Osteocyte (in vitro differentiated cells): ENCODE data around the gene SEBOX. TPM values are rescaled to one million over a fixed set of nuclear protein-coding genes. Genes with fewer than 3 reads are reported as not detected.

ENCODE experiments used
- DNase-seq: peaks from one replicate; pipeline ENCODE4 v3.0.0; 2021; ENCODE audit warnings: mixed read lengths; ENCODE audit not compliant: unreplicated experiment; ENCODE audit errors: extremely low spot score
- H3K27ac Mint-ChIP-seq: one replicate; pipeline ENCODE4 v1.8.0; 2021; ENCODE audit warnings: mild to moderate bottlenecking, mixed read lengths; ENCODE audit not compliant: unreplicated experiment
- H3K27me3 Mint-ChIP-seq: one replicate; pipeline ENCODE4 v1.8.0; 2021; ENCODE audit warnings: mixed read lengths; ENCODE audit not compliant: unreplicated experiment
- H3K36me3 Mint-ChIP-seq: one replicate; pipeline ENCODE4 v1.8.0; 2021; ENCODE audit warnings: mixed read lengths; ENCODE audit not compliant: unreplicated experiment
- H3K4me1 Mint-ChIP-seq: one replicate; pipeline ENCODE4 v1.8.0; 2021; ENCODE audit warnings: mixed read lengths; ENCODE audit not compliant: unreplicated experiment
- H3K4me3 Mint-ChIP-seq: one replicate; pipeline ENCODE4 v1.8.0; 2021; ENCODE audit warnings: mild to moderate bottlenecking, moderate library complexity, mixed read lengths; ENCODE audit not compliant: unreplicated experiment
- H3K9me3 Mint-ChIP-seq: one replicate; pipeline ENCODE4 v1.8.0; 2021; ENCODE audit warnings: mixed read lengths; ENCODE audit not compliant: unreplicated experiment
- total RNA-seq: library from RNA; stranded (reverse); gene quantifications from 2 replicates; pipeline ENCODE4 v1.2.1, GENCODE V29; 2021
- TF ChIP-seq, protein P1 (sequence below): fragments of 200-600 bp; sonication (generic); IDR thresholded peaks from 2 replicates; pipeline ENCODE4 v1.5.0; 2021; ENCODE audit warnings: antibody characterized with exemption, mild to moderate bottlenecking, moderate library complexity

Gene SEBOX
- total RNA-seq, 1 donor from 2014 or later, result not detected

DNA sequence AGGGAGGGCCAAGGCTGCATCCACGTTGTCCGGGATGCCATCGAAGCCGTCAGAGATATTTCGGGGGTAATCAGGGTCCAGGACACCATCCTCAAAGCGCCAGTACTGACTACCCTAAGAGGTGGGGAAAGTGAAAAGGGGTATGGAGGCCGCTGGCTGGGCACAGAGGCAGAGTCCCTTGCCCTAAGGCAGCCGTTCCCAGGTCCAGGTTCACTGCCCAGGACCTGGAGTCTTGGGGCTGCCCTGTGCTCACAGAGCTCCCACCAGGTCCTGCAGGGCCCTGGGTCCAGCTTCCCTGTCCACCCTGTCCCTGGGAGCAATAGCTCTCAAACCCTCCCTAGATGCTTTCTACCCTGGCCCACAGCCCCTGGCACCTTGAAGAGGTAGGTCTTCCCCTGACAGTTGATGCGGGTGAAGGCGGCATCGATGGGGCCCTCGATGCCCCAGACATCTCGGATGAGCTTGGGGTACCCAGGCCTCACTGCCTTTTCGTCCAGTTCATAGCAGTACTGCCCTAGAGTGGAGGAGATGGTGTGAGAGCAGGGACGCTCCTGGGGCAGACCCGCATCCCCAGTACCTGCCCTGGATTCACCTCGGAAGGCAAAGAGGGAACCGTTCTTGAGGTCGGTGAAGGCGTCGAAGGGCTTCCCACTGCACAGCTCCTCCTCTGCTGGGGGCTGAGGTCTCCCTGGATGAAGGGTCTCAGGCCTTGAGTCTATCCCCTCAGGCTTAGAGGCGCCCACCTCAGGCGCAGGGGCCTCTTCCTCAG lies 4.1 kb upstream of the SEBOX start:
- Mint-ChIP-seq H3K4me1 (peaks cover 26% of the 10 kb centered on the region), H3K36me3 (no peaks in the 10 kb centered on the region), H3K27ac (no peak overlapping the region), H3K9me3 (no peaks in the 10 kb centered on the region), H3K4me3 (no peak overlapping the region), H3K27me3 (no peaks in the 10 kb centered on the region)
- no peak for DNase-seq
- TF ChIP-seq, protein P1, sequence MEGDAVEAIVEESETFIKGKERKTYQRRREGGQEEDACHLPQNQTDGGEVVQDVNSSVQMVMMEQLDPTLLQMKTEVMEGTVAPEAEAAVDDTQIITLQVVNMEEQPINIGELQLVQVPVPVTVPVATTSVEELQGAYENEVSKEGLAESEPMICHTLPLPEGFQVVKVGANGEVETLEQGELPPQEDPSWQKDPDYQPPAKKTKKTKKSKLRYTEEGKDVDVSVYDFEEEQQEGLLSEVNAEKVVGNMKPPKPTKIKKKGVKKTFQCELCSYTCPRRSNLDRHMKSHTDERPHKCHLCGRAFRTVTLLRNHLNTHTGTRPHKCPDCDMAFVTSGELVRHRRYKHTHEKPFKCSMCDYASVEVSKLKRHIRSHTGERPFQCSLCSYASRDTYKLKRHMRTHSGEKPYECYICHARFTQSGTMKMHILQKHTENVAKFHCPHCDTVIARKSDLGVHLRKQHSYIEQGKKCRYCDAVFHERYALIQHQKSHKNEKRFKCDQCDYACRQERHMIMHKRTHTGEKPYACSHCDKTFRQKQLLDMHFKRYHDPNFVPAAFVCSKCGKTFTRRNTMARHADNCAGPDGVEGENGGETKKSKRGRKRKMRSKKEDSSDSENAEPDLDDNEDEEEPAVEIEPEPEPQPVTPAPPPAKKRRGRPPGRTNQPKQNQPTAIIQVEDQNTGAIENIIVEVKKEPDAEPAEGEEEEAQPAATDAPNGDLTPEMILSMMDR, result no peak

DNA sequence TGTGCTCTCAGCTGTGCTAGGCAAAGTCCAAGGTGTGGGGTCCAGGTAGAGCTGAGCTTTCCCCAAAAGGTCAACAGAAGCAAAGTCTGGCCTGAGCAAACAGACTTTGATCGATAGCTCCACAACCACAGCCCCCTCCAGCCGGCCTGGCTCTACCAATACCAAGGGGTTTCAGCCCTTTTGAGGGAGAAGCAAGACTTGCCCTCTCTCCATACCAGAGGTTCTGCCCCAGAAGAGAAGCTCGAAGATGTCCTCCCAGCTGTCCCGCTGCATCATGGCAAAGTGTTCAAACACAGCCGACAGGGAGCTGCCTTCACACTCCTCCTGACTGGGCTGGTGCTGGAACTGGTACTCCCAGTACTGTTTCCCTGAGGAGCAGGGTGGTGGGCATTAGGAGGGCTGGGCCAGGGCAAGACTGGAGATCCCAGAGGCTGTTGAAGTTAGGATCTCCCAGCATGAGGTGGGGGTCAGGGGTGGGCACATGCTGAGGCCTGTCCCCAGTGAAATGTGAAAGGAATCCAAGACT lies 3.4 kb upstream of the SEBOX start:
- DNase-seq, result no peak
- peaks cover 22% of the 10 kb centered on the region for H3K4me1 Mint-ChIP-seq
- no peak overlapping the region for H3K27ac Mint-ChIP-seq
- H3K4me3 Mint-ChIP-seq, result no peak overlapping the region
- TF ChIP-seq, protein P1, result no peak
- H3K27me3 Mint-ChIP-seq, result no peaks in the 10 kb centered on the region
- H3K9me3 Mint-ChIP-seq, result no peaks in the 10 kb centered on the region
- no peaks in the 10 kb centered on the region for H3K36me3 Mint-ChIP-seq

DNA sequence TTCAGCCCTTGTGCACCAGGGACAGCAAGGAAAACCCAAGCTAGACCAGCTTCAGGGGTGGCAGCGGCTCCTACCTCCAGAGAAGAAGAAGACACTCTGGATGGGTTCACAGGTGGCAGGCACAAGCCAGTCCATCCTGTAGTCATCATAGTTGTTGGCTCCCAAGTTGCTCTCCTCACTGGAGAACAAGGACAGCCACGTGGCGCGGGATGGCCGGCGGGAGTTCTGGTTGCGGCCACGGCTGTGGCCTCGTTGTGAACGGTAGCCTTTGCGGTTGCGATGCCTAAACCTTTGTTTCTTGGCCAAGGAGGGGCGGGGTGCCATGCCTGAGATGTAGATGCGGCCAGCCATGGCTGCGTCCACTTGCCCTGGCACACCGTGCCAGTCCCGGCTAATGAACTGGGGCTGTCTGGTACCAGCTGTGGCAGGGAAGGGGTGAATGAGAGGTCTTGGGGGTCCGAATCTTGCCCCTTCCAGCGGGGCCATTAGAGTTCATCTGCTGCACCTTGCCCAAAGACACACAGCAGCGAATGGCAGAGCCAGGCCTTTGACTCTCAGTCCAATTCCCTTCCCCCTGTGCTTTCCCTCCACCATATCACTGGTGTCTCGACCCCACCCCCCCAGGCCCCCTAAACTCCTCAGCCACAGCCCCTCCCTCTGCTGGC lies 2.8 kb upstream of the SEBOX start:
- TF ChIP-seq, protein P1, result no peak
- Mint-ChIP-seq H3K27me3 (no peaks in the 10 kb centered on the region), H3K4me3 (no peak overlapping the region), H3K9me3 (no peaks in the 10 kb centered on the region), H3K36me3 (no peaks in the 10 kb centered on the region), H3K27ac (no peak overlapping the region), H3K4me1 (peaks cover 16% of the 10 kb centered on the region)
- no peak for DNase-seq

DNA sequence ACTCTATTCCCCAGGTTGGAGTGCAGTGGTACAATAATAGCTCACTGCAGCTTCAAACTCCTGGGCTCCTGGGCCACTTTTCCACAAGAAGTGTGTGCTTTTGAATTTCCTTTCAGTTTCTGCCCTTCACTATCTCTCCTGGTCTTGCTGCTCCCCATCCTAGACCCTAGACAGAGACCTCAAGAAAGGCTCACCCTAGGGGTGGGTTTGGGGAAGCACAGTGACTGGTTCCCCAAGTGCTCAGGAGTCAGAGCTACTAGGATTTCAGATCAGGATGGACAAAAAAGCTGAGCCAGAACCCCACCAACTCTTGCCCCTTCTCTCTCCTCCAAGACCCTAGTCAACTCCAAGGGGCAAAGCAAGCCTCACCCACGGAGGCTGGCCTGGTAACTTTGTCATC lies 1.6 kb upstream of the SEBOX start:
- no peaks in the 10 kb centered on the region for H3K9me3 Mint-ChIP-seq
- H3K4me1 Mint-ChIP-seq, result peaks cover 15% of the 10 kb centered on the region
- H3K27me3 Mint-ChIP-seq, result no peaks in the 10 kb centered on the region

DNA sequence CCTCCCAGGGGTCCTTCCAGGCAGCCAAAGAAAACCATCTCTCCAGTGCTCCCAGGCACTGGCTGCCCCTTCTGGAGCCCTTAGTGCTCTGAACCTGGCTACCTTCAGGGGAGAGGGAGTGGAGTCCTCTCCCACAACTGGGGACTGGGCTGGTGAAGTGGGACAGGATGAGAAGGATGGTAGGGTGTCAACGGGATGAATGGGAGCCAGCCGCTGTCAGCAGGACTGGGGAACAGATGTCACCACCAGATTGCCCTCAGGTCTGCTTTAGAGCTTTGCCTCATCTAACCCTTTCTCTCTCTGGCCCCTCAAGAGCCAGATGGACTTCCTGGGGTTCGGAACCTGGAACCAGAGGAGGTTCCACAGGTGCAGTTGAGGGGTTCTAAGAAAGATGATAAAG lies 488 bp upstream of the SEBOX start:
- Mint-ChIP-seq H3K9me3 (no peaks in the 10 kb centered on the region), H3K27me3 (no peaks in the 10 kb centered on the region), H3K36me3 (peaks cover 5% of the 10 kb centered on the region), H3K4me1 (peaks cover 8% of the 10 kb centered on the region), H3K27ac (no peak overlapping the region), H3K4me3 (no peak overlapping the region)
- no peak for DNase-seq
- TF ChIP-seq, protein P1, result no peak

More for the DNA sequence above, 1.6 kb upstream of the SEBOX start:
- Mint-ChIP-seq H3K36me3 (no peaks in the 10 kb centered on the region), H3K4me3 (no peak overlapping the region), H3K27ac (no peak overlapping the region)
- DNase-seq, result no peak
- TF ChIP-seq, protein P1, result no peak
